Bronchial epithelial cell (primary cell): ENCODE measurements around the gene ST6GALNAC4. TPM values are rescaled to one million over a fixed set of nuclear protein-coding genes. Genes with fewer than 3 reads are reported as not detected.
"Not testable (repeated sequence)": the region's sequence is repeated elsewhere in the genome, so short reads cannot be mapped to it uniquely, and the experiment has no call there.

Experiments
- DNase-seq: peaks from one replicate; pipeline ENCODE4 v3.0.0-alpha.2; 2010; ENCODE audit warnings: low read depth
- FAIRE-seq: peaks from 2 replicates; lab custom pipeline; 2011; peaks lifted over from hg19 to GRCh38; lab: Jason Lieb, UNC
- H3K27me3 ChIP-seq: 2 replicates; pipeline ENCODE4 v1.5.1; 2011; ENCODE audit warnings: low read length; ENCODE audit not compliant: control insufficient read depth, insufficient read depth
- H3K36me3 ChIP-seq: 2 replicates; pipeline ENCODE4 v1.5.1; 2011; ENCODE audit warnings: low read length; ENCODE audit not compliant: control insufficient read depth, insufficient read depth
- H3K4me3 ChIP-seq: 2 replicates; pipeline ENCODE4 v1.5.1; 2011; ENCODE audit warnings: mild to moderate bottlenecking, low read depth, low read length, control low read depth
- total RNA-seq: library from RNA; depleted of rRNA; stranded (reverse); fragments of >200 nt; gene quantifications from 2 replicates; pipeline ENCODE4 v1.2.1, GENCODE V29; 2014
- TF ChIP-seq, protein P1 (sequence below): IDR thresholded peaks from 2 replicates; pipeline ENCODE4 v1.5.1; 2011; ENCODE audit warnings: mild to moderate bottlenecking, moderate library complexity, low read length, control low read depth, inconsistent platforms; ENCODE audit not compliant: insufficient read depth, severe bottlenecking

ST6GALNAC4 gene
- total RNA-seq, 1 donor from 2014 or later, result 21.3 TPM

DNA sequence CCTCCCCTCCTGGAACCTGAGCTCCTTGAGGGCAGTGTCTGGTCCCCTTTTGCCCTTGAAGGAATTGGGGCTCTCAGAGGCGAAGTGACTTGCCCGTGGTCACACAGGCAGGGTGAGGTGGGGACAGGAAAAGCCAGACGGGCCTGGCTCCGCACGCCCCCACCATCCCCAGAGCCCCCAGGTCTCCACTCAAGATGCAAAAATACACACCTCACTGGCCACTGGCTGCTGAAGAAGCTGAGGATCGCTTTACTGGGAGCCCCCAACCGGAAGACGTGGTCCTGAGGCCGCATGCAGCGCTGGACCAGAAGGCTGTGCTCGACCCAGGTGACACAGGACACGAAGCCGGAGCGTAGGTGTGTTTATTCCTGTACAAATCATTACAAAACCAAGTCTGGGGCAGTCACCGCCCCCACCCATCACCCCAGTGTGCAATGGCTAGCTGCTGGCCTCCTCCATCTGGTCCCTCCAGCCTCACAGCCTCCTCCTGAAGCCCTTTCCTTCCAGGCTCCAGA lies 31.8 kb downstream of the ST6GALNAC4 start:
- TF ChIP-seq, protein P1, sequence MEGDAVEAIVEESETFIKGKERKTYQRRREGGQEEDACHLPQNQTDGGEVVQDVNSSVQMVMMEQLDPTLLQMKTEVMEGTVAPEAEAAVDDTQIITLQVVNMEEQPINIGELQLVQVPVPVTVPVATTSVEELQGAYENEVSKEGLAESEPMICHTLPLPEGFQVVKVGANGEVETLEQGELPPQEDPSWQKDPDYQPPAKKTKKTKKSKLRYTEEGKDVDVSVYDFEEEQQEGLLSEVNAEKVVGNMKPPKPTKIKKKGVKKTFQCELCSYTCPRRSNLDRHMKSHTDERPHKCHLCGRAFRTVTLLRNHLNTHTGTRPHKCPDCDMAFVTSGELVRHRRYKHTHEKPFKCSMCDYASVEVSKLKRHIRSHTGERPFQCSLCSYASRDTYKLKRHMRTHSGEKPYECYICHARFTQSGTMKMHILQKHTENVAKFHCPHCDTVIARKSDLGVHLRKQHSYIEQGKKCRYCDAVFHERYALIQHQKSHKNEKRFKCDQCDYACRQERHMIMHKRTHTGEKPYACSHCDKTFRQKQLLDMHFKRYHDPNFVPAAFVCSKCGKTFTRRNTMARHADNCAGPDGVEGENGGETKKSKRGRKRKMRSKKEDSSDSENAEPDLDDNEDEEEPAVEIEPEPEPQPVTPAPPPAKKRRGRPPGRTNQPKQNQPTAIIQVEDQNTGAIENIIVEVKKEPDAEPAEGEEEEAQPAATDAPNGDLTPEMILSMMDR, result no peak
- peaks cover 9% of the 10 kb centered on the region for H3K36me3 ChIP-seq
- H3K4me3 ChIP-seq, result no peak overlapping the region
- DNase-seq, result no peak
- H3K27me3 ChIP-seq, result no peaks in the 10 kb centered on the region
- no peak for FAIRE-seq

DNA sequence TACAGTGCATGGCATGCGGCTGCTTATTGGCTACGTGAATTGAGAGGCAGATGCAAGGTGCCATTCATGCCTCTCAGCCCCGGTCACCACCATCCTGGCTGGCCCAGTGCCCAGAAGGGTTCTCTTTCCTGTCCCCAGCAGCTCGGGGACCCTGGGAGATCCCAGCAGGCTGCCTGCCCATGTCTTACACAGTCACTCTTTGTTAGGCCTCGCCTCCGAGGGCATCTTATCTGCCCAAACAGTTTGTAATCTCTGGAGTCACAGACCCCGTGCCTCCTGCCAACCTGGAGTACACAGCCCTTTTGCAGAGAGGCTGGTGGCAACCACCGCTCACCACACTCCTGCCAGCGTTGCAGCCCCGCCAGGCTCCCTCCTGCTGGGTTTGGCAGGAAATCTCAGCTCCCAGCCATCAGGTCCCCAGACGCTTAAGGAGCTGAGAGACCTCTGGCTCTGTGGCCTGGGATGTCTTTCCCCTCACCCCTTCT lies 32.4 kb downstream of the ST6GALNAC4 start:
- H3K27me3 ChIP-seq, result no peaks in the 10 kb centered on the region
- no peak overlapping the region for H3K4me3 ChIP-seq
- TF ChIP-seq, protein P1, result no peak
- peaks cover 9% of the 10 kb centered on the region for H3K36me3 ChIP-seq
- FAIRE-seq (no peak), DNase-seq (no peak)

DNA sequence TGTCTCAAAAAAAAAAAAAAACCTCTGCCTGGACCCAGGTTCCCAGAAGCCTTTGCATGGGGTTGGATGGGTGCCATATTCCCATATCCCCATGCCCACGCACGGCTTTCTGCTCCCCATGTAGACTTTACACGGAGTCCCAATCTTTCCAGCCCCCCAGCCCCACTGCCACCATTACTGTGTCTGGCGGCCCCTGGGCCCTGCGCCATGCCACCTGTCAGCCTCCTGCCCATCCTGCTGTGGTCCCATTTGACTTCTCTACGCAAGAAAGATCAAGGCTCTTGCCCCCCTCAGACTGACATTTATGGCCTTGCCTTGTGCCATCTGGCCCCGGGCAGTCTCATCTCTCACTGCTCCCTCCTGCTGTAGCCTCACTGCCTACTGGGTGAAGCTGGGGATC lies 32.9 kb downstream of the ST6GALNAC4 start:
- no peak overlapping the region for H3K4me3 ChIP-seq
- TF ChIP-seq, protein P1, result no peak
- no peaks in the 10 kb centered on the region for H3K27me3 ChIP-seq
- H3K36me3 ChIP-seq, result peaks cover 9% of the 10 kb centered on the region
- FAIRE-seq (no peak), DNase-seq (no peak)

DNA sequence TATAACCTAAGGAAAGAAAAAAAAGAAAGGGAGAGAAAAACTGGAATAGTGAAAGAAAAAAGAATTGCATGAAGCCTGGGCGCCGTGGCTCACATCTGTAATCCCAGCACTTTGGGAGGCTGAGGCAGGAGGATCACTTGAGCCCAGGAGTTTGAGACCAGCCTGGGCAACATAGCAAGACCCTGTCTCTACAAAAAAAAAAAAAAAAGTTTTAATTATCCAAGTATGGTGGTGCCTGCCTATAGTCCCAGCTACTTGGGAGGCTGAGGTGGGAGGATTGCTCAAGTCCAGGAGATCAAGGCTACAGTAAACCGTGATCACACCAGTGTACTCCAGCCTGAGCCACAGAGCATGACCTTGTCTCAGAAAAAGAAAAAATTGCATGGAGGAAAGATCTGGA lies 35.1 kb downstream of the ST6GALNAC4 start:
- not testable (repeated sequence) for H3K27me3 ChIP-seq, H3K36me3 ChIP-seq, FAIRE-seq, DNase-seq, H3K4me3 ChIP-seq

DNA sequence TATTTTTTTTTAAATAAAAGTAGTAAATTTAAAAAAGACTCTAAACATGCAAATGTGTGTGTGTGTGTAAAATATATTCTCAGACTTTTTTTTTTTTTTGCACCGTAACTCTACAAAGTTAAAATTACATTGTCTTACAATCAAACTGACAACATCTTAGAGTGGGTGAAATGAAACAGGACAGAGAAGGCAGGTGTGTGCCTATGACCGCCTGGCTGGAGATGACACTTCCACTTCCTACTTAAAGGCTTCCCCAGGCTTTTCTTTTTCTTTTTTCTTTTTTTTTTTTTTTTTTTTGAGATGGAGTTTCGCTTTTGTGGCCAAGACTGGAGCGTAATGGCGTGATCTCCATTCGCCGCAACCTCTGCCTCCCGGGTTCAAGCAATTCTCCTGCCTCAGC lies 36.7 kb downstream of the ST6GALNAC4 start:
- no peak overlapping the region for H3K4me3 ChIP-seq
- FAIRE-seq (no peak), DNase-seq (no peak)
- no peaks in the 10 kb centered on the region for H3K27me3 ChIP-seq
- TF ChIP-seq, protein P1, result no peak
- no peaks in the 10 kb centered on the region for H3K36me3 ChIP-seq

DNA sequence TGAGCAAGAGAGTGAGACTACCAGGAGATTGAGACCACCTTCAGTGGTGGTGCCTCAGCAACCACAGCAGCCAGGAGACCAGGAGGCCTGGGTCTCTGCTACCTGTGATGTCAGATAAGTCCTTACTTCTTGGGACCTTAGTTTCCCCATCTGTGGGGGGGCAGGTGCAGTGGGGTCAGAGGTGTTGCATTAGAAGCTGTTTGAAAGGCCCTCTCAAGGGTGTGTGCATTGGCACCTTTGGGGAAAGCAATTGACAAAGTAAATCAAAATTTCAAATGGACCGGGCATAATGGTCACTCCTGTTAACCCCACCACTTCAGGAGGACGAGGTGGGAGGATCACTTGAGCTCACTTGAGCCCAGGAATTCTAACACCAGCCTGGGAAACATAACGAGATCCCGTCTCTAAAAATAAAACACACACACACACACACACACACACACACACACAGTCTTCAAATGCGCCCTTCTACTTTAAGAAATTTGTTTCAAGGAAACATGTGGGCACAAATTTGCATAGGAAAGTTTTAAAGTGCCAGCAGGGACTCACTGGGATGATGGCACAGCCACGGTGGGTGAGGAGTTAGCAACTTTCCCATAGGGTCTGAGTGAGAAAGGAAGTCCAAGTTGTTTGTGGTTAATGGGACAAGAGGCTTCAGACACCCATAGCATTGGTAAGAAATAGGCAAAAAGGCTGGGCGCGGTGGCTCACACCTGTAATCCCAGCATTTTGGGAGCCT lies 38.0 kb downstream of the ST6GALNAC4 start:
- Histone ChIP-seq H3K27me3 (no peaks in the 10 kb centered on the region), H3K36me3 (no peaks in the 10 kb centered on the region), H3K4me3 (no peak overlapping the region)
- DNase-seq, result no peak
- TF ChIP-seq, protein P1, result no peak
- no peak for FAIRE-seq
